Measurements from ENCODE around the gene ADNP2. TPM values are rescaled to one million over a fixed set of nuclear protein-coding genes. Genes with fewer than 3 reads are reported as not detected.
A peak's percentile ranks its signal among the peaks of the same experiment; 100 is the strongest.

ADNP2 gene
- total RNA-seq, 1 donor from 2014 or later: 31.0 TPM

- Mint-ChIP-seq H3K27ac (ENCODE audit: unreplicated experiment) (peak overlapping the region; percentile 79), H3K4me1 (ENCODE audit: low read depth, unreplicated experiment) (peaks cover 70% of the 10 kb centered on the region), H3K36me3 (ENCODE audit: unreplicated experiment) (peaks cover 5% of the 10 kb centered on the region), H3K4me3 (ENCODE audit: unreplicated experiment) (no peak overlapping the region), H3K9me3 (ENCODE audit: unreplicated experiment) (peaks cover 15% of the 10 kb centered on the region), H3K27me3 (ENCODE audit: unreplicated experiment) (peaks cover 14% of the 10 kb centered on the region)
- TF ChIP-seq, protein P1, sequence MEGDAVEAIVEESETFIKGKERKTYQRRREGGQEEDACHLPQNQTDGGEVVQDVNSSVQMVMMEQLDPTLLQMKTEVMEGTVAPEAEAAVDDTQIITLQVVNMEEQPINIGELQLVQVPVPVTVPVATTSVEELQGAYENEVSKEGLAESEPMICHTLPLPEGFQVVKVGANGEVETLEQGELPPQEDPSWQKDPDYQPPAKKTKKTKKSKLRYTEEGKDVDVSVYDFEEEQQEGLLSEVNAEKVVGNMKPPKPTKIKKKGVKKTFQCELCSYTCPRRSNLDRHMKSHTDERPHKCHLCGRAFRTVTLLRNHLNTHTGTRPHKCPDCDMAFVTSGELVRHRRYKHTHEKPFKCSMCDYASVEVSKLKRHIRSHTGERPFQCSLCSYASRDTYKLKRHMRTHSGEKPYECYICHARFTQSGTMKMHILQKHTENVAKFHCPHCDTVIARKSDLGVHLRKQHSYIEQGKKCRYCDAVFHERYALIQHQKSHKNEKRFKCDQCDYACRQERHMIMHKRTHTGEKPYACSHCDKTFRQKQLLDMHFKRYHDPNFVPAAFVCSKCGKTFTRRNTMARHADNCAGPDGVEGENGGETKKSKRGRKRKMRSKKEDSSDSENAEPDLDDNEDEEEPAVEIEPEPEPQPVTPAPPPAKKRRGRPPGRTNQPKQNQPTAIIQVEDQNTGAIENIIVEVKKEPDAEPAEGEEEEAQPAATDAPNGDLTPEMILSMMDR (IDR thresholded peaks at IDR 0.05; ENCODE audit: partially characterized antibody, unreplicated experiment): no peak
- no peak for DNase-seq
Measured at GRCh38 chr18:80137976-80138375, 28.9 kb downstream of the ADNP2 start.

DNA sequence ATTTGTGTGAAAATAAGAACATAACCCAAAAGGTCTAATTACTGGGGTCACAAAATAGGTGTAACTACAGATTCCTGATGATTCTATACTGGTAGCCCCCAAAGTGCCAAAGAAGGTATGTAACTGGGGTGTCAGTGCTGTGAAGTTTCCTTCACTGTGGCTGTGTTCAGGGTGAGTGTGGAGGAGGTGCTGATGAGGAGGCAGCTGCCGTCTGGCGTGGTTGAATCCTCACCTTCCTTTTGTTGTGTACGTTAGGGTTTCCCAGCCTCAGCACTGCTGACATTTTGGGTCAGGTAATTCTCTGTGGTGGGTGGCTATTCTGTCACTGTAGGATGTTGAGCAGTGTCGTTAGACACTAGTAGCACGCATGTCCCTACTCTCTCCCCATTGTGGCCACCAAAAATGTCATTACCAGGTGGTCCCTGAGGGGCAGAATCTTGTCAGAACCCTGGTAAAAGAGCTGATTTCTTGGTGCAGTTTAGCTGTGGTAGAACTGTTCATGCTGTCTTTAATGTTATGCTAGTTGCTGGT lies 31.5 kb downstream of the ADNP2 start:
- H3K27me3 Mint-ChIP-seq (ENCODE audit: unreplicated experiment): peaks cover 14% of the 10 kb centered on the region
- TF ChIP-seq, protein P1 (IDR thresholded peaks at IDR 0.05; ENCODE audit: partially characterized antibody, unreplicated experiment): no peak
- H3K4me3 Mint-ChIP-seq (ENCODE audit: unreplicated experiment): peak overlapping the region; percentile 40
- no peaks in the 10 kb centered on the region for H3K36me3 Mint-ChIP-seq (ENCODE audit: unreplicated experiment)
- DNase-seq: no peak
- peaks cover 57% of the 10 kb centered on the region for H3K4me1 Mint-ChIP-seq (ENCODE audit: low read depth, unreplicated experiment)
- H3K9me3 Mint-ChIP-seq (ENCODE audit: unreplicated experiment): peaks cover 15% of the 10 kb centered on the region
- H3K27ac Mint-ChIP-seq (ENCODE audit: unreplicated experiment): no peak overlapping the region

DNA sequence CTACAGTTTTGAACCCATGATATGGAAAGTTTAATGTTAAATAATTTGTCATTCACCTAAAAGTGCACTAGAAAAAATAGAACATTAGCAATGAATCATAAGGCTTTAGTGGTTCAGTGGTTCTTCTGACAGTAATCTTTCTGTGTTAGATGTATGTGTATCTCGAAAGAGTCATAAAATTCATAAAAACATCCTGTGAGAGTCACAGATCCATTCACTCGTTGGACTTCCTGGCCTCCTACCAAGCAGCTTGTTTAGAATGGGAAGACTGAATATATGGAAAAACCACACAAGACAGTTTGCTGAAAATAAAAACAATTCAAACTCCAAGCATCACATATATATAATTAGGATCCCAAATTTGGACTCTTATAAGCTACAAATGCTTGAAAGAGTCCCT lies 34.8 kb downstream of the ADNP2 start:
- no peak overlapping the region for H3K27ac Mint-ChIP-seq (ENCODE audit: unreplicated experiment)
- H3K4me3 Mint-ChIP-seq (ENCODE audit: unreplicated experiment): no peak overlapping the region
- TF ChIP-seq, protein P1 (IDR thresholded peaks at IDR 0.05; ENCODE audit: partially characterized antibody, unreplicated experiment): no peak
- peaks cover 27% of the 10 kb centered on the region for H3K4me1 Mint-ChIP-seq (ENCODE audit: low read depth, unreplicated experiment)
- no peak for DNase-seq
- peaks cover 4% of the 10 kb centered on the region for H3K9me3 Mint-ChIP-seq (ENCODE audit: unreplicated experiment)
- peaks cover 5% of the 10 kb centered on the region for H3K27me3 Mint-ChIP-seq (ENCODE audit: unreplicated experiment)
- no peaks in the 10 kb centered on the region for H3K36me3 Mint-ChIP-seq (ENCODE audit: unreplicated experiment)

- Mint-ChIP-seq H3K27me3 (ENCODE audit: unreplicated experiment) (peaks cover 5% of the 10 kb centered on the region), H3K9me3 (ENCODE audit: unreplicated experiment) (peaks cover 7% of the 10 kb centered on the region), H3K4me1 (ENCODE audit: low read depth, unreplicated experiment) (peaks cover 18% of the 10 kb centered on the region), H3K27ac (ENCODE audit: unreplicated experiment) (no peak overlapping the region), H3K36me3 (ENCODE audit: unreplicated experiment) (no peaks in the 10 kb centered on the region), H3K4me3 (ENCODE audit: unreplicated experiment) (no peak overlapping the region)
- DNase-seq: no peak
- TF ChIP-seq, protein P1 (IDR thresholded peaks at IDR 0.05; ENCODE audit: partially characterized antibody, unreplicated experiment): no peak
Measured at GRCh38 chr18:80145196-80145804, 36.2 kb downstream of the ADNP2 start.

- no peak for DNase-seq
- Mint-ChIP-seq H3K4me1 (ENCODE audit: low read depth, unreplicated experiment) (peaks cover 15% of the 10 kb centered on the region), H3K27ac (ENCODE audit: unreplicated experiment) (no peak overlapping the region), H3K36me3 (ENCODE audit: unreplicated experiment) (no peaks in the 10 kb centered on the region), H3K27me3 (ENCODE audit: unreplicated experiment) (peaks cover 9% of the 10 kb centered on the region), H3K4me3 (ENCODE audit: unreplicated experiment) (peak overlapping the region; percentile 61), H3K9me3 (ENCODE audit: unreplicated experiment) (peaks cover 8% of the 10 kb centered on the region)
- TF ChIP-seq, protein P1 (IDR thresholded peaks at IDR 0.05; ENCODE audit: partially characterized antibody, unreplicated experiment): no peak
Measured at GRCh38 chr18:80147037-80147417, 38.0 kb downstream of the ADNP2 start.
